ENCODE data around the gene KRTAP10-1.
A peak's percentile ranks its signal among the peaks of the same experiment; 100 is the strongest.

KRTAP10-1 gene

DNA sequence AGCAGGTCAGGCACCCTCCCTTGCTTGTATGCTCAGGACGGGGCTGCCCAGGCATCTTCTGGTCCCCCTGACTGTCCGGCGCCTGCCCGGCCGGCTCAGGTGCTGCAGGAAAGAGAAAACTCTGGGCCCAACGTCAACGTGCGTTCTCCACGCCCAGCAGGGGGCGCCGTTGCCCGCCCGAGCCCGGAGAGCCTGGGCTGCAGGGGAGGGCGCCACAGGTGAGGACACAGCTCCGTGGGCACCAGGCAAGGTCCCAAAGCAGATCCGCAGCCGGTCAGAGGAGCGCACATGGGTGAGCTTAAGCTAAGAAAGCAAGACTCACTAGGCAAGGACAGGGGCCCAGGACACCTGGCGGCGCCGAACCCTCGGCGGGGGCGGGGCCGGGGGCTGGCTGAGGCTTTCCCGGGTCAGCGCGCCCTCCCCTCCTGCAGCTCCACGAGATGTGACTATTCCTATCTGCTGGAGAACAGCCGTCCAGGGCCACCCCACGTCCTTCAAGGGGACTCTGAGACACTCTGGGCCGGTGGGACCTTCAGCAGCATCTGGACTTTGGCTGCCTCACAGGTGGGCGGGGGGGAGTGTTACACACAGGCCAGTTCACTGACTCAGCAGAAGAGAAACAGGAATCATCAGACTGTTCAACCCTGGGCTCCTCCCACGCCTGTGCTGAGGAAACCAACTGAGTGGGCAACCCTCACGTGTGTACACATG lies 29.3 kb downstream of the KRTAP10-1 start:
- Histone ChIP-seq H3K9me3 (ENCODE audit: insufficient read depth, low read length) (no peaks in the 10 kb centered on the region), H3K27me3 (ENCODE audit: low read depth, low read length) (no peaks in the 10 kb centered on the region; the same call in none of the 2 replicates), H4K20me1 (ENCODE audit: insufficient read depth, low read length) (no peaks in the 10 kb centered on the region), H3K9ac (ENCODE audit: low read length) (no peak overlapping the region), H3K4me3 (ENCODE audit: low read length) (peak overlapping the region; percentile 65), H3K4me1 (ENCODE audit: low read length) (peaks cover 3% of the 10 kb centered on the region; the same call in 1 of the 2 replicates), H3K36me3 (replicated peaks; ENCODE audit: low read depth, low read length) (no peaks in the 10 kb centered on the region), H3K27ac (ENCODE audit: low read length) (no peak overlapping the region), H3K4me2 (ENCODE audit: low read length) (peak overlapping the region; percentile 82), H3K79me2 (ENCODE audit: low read length) (no peaks in the 10 kb centered on the region), H2AFZ (ENCODE audit: low read depth, low read length) (peak overlapping the region; percentile 74)
- TF ChIP-seq, protein P1, sequence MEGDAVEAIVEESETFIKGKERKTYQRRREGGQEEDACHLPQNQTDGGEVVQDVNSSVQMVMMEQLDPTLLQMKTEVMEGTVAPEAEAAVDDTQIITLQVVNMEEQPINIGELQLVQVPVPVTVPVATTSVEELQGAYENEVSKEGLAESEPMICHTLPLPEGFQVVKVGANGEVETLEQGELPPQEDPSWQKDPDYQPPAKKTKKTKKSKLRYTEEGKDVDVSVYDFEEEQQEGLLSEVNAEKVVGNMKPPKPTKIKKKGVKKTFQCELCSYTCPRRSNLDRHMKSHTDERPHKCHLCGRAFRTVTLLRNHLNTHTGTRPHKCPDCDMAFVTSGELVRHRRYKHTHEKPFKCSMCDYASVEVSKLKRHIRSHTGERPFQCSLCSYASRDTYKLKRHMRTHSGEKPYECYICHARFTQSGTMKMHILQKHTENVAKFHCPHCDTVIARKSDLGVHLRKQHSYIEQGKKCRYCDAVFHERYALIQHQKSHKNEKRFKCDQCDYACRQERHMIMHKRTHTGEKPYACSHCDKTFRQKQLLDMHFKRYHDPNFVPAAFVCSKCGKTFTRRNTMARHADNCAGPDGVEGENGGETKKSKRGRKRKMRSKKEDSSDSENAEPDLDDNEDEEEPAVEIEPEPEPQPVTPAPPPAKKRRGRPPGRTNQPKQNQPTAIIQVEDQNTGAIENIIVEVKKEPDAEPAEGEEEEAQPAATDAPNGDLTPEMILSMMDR (IDR thresholded peaks at IDR 0.05; ENCODE audit: low read depth, low read length) = peak; percentile 89
- TF ChIP-seq EZH2phosphoT487 (IDR thresholded peaks at IDR 0.05; ENCODE audit: low read depth) = no peak

DNA sequence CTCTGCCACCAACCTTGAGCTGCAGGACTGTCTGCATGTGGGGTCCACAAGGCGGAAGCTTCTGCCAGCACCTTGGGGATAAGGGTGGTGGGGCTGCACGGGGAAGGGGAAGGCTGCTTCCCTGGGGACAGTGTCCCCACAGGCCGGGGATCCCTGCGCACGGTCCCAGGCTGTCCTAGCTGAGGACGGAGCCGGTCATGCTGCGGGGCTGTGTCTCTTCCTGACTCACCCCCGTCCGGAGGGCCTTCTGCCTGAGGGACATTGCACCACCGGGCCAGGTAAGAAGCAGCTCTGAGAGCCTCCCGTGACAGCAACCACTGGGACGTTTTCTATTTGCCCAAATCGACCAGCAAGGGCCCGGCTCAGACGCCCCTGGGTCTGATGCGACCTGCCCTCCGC lies 29.9 kb downstream of the KRTAP10-1 start:
- H3K27ac ChIP-seq (ENCODE audit: low read length) = no peak overlapping the region
- no peak for TF ChIP-seq EZH2phosphoT487 (IDR thresholded peaks at IDR 0.05; ENCODE audit: low read depth)
- TF ChIP-seq, protein P1 (IDR thresholded peaks at IDR 0.05; ENCODE audit: low read depth, low read length) = no peak
- H3K4me1 ChIP-seq (ENCODE audit: low read length) = peaks cover 3% of the 10 kb centered on the region; the same call in 1 of the 2 replicates
- peak overlapping the region; percentile 74 for H2AFZ ChIP-seq (ENCODE audit: low read depth, low read length)
- H3K4me2 ChIP-seq (ENCODE audit: low read length) = peak overlapping the region; percentile 82
- H3K79me2 ChIP-seq (ENCODE audit: low read length) = no peaks in the 10 kb centered on the region
- H4K20me1 ChIP-seq (ENCODE audit: insufficient read depth, low read length) = no peaks in the 10 kb centered on the region
- H3K27me3 ChIP-seq (ENCODE audit: low read depth, low read length) = no peaks in the 10 kb centered on the region; the same call in none of the 2 replicates
- H3K9me3 ChIP-seq (ENCODE audit: insufficient read depth, low read length) = no peaks in the 10 kb centered on the region
- no peak overlapping the region for H3K9ac ChIP-seq (ENCODE audit: low read length)
- H3K4me3 ChIP-seq (ENCODE audit: low read length) = peak overlapping the region; percentile 65
- H3K36me3 ChIP-seq (replicated peaks; ENCODE audit: low read depth, low read length) = no peaks in the 10 kb centered on the region

DNA sequence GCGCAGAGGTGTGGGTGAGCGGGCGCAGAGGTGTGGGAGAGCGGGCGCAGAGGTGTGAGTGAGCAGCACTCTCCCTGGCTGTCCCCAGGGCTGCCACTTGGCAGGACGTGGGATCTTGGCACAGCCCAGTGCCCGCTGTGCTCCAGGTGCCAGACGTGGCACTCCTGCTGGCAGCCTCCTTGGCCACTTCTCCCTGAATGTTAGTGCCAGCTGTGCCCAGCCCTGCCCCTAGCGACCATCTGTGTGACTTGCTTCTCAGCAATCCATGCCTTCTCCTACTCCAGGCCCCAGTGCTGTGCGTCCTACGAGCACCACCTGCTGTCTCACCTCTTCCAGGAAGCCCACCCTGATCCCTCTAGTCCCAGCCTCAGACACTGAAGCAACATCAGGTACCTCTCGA lies 30.5 kb downstream of the KRTAP10-1 start:
- Histone ChIP-seq H3K4me2 (ENCODE audit: low read length) (no peak overlapping the region), H2AFZ (ENCODE audit: low read depth, low read length) (no peak overlapping the region), H3K9me3 (ENCODE audit: insufficient read depth, low read length) (no peaks in the 10 kb centered on the region), H3K4me1 (ENCODE audit: low read length) (peaks cover 3% of the 10 kb centered on the region; the same call in 1 of the 2 replicates), H3K79me2 (ENCODE audit: low read length) (no peaks in the 10 kb centered on the region), H3K27ac (ENCODE audit: low read length) (no peak overlapping the region), H3K36me3 (replicated peaks; ENCODE audit: low read depth, low read length) (no peaks in the 10 kb centered on the region), H4K20me1 (ENCODE audit: insufficient read depth, low read length) (no peaks in the 10 kb centered on the region), H3K4me3 (ENCODE audit: low read length) (no peak overlapping the region), H3K9ac (ENCODE audit: low read length) (no peak overlapping the region), H3K27me3 (ENCODE audit: low read depth, low read length) (no peaks in the 10 kb centered on the region; the same call in none of the 2 replicates)
- TF ChIP-seq EZH2phosphoT487 (IDR thresholded peaks at IDR 0.05; ENCODE audit: low read depth) = no peak
- TF ChIP-seq, protein P1 (IDR thresholded peaks at IDR 0.05; ENCODE audit: low read depth, low read length) = no peak

DNA sequence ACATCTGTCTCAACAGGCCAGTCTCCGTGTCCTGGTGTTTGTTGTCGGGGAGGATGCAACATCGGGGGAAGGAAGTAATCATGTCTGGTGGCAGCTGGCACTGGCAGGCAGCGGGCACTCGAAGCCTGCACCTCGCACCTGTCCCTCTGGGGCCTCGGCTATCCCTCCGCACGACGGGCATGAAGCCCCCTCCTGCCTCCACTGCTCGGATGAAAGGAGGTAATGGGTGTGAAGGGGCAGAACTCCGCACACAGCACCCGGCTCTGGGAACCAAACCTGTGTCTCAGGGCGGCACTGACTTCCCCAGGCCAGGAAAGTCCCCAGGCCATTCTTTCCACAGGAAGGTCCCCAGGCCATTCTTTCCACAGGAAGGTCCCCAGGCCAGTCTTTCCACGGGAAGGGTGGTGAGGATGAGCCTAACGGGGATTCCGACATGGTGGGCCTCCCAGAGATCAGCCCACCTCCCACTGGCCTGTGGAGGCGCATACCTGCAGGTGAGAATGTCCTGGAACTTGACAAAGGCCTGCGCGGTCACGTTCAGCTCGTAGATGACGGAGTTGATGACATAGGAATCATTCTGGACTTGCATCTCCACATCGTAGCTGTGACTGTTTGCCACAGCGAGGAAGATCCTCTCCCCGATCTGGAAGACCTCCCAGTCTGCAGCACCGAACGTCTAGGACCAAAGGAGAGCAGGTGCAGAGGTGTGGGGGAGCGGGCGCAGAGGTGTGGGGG lies 31.1 kb downstream of the KRTAP10-1 start:
- Histone ChIP-seq H3K9me3 (ENCODE audit: insufficient read depth, low read length) (no peaks in the 10 kb centered on the region), H3K27ac (ENCODE audit: low read length) (no peak overlapping the region), H3K4me3 (ENCODE audit: low read length) (no peak overlapping the region), H3K9ac (ENCODE audit: low read length) (no peak overlapping the region), H4K20me1 (ENCODE audit: insufficient read depth, low read length) (no peaks in the 10 kb centered on the region), H3K36me3 (replicated peaks; ENCODE audit: low read depth, low read length) (no peaks in the 10 kb centered on the region), H3K27me3 (ENCODE audit: low read depth, low read length) (no peaks in the 10 kb centered on the region; the same call in none of the 2 replicates), H2AFZ (ENCODE audit: low read depth, low read length) (no peak overlapping the region), H3K4me2 (ENCODE audit: low read length) (no peak overlapping the region), H3K4me1 (ENCODE audit: low read length) (peaks cover 3% of the 10 kb centered on the region; the same call in 1 of the 2 replicates), H3K79me2 (ENCODE audit: low read length) (no peaks in the 10 kb centered on the region)
- TF ChIP-seq EZH2phosphoT487 (IDR thresholded peaks at IDR 0.05; ENCODE audit: low read depth) = no peak
- TF ChIP-seq, protein P1 (IDR thresholded peaks at IDR 0.05; ENCODE audit: low read depth, low read length) = no peak
